Measurements from ENCODE around the gene USPL1.
"Not testable (repeated sequence)": the region's sequence is repeated elsewhere in the genome, so short reads cannot be mapped to it uniquely, and the experiment has no call there.

USPL1 gene

DNA sequence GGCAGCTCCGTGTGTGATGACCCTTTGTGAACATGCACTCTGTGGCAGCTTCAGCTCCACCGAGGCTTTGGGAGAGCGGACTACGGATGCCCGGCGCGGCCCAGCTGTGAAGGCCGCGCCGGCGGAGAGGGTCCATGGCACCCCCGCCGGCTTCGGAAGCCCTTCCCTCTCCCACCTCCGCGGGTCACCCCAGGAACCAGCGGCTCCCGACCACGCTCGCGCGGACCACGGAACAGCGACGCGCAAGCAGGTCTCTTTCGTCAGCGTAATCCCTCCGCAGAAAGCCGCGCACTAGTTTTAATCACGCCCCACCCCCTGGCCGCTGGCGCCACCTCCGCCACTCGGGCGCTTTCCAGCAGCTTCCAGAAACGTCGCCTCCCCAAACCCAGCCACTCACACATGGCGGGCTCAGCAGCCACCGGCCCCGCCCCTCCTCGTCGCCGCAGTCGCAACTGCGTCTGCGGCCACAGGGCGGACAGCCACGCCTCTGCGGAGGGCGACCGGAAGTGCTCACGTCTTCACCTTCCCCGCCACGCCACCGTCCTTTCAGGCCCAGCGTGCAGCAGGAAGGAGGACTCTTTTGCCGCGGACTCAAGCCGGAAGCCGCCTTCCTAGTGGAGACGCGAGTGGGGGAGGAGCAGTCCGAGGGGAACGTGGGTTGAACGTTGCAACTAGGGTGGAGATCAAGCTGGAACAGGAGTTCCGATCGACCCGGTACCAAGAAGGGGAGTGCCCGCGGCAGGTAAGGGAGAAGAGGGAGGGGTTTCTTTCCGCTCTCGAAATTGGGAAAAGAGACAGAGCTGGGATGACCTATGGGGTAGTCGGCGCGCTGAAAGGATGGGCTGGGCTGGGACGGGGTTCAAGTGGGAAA is at the start of gene USPL1:
Gene USPL1, plus strand, starts transcription at position 606 of the 871 bp plus-strand sequence. CDS start 3,221 bp downstream, outside the sequence.
- peak; percentile 96 to 97 for DNase-seq (ENCODE audit: low read depth in 2 of 2)

DNA sequence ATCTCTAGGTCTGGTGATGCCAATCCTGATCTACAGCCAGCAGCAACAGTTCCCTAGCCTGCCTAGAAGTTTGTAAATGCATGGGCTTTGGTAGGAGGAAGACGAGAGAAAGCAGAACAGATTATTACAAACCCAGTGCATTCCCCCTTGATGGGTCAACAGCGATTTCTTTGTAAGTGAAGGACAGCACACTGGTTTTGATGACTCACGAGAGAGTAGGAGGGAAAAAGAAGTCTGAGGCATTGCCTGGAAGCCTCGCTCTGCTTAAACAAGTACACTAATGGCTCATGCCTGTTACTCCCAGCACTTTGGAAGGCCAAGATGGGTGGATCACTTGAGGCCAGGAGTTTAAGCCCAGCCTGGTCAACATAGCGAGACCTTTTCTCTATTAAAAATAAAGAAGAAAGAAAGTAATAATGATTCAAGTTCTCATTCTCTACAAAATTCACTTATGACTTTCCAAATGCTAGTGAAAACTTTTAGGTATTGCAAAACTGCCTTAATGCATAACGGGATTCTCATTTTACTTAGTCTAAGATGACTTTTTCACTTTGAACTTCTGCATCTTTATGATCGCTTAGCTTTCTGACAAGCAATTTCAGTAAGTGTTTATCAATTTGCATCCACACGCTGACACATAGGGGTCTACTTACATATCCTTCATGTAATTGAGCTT is 47.7 kb upstream of the USPL1 start:
- DNase-seq (ENCODE audit: low read depth in 2 of 2): no peak

DNA sequence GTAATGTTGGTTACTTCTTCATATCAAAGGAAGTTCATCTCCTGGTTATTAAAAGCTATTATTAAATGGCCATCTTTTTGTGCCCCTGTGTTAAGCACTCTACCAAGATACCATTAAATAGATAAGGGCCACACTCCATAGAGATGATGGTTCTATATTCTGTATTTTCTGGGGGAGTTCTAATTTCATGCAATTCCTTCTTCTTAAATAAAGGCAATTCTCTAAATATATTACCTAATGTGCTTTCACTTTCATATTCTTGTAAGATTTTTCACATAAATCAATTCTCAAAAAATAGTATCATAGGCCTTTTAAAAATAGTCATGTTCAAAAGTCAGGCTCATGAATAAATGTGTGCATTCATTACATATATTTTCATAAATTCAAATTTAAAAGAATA is 47.0 kb upstream of the USPL1 start:
- DNase-seq (ENCODE audit: low read depth in 2 of 2): no peak

DNA sequence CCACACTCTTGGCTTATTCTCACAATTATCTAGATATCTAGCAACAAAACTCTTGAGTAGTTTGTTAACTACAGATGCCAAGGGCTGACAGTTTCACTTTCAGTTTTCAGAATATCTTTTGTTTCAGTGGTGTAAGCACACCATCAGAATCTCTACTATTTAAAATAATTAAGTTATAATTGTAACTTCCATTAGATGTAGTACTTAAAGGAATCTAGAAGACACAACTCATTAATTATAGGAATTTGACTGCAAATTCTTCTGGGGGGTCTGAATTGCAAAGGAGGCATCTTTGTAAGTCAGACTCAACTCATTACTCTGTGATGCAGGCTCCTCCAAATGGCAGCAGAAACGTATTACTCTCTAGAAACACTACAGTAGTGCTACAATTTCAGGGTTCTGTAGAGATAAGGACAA is 44.9 kb upstream of the USPL1 start:
- no peak for DNase-seq (ENCODE audit: low read depth in 2 of 2)

DNA sequence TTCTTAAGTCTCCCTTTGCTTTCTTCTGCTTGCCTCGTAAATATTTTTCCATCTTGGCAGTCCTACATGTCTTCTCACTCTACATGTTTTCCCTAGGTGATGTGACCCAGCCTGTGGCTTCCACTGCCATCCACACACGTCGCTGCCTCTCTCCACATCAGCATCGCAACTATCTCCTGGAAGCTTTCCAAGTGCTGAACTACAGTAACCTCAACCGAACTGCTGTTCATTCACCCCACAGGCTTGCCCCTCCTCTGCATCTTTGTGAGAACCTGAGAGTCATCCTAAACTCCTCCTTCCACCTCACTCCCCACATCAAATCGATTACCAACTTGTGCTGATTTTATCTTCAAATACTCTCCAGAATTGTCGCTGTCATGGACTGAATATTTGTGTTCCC is 41.2 kb upstream of the USPL1 start:
- DNase-seq (ENCODE audit: low read depth in 2 of 2): peak in 1 of 2 donors; percentile 9

DNA sequence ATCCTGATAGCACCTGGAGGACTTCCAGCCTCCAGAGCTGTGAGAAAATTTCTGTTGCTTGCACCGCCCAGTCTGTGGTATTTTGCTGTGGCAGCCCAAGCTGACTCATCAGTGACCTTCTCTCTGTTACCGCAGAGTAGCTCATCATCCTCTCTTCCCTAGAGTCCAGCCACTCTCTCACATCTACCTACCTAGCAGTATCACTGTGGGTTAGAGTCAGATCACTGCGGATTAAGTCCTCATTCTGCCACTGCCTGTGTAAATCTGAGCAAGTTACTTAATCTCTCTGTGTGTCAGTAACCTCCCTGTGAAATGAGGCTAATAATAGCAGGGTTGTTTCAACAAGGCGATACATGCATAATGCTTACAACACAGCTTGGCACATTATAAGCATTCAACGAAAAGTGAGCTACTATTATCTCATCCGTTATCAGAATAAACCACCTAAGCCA is 40.3 kb upstream of the USPL1 start:
- DNase-seq (ENCODE audit: low read depth in 2 of 2): no peak

DNA sequence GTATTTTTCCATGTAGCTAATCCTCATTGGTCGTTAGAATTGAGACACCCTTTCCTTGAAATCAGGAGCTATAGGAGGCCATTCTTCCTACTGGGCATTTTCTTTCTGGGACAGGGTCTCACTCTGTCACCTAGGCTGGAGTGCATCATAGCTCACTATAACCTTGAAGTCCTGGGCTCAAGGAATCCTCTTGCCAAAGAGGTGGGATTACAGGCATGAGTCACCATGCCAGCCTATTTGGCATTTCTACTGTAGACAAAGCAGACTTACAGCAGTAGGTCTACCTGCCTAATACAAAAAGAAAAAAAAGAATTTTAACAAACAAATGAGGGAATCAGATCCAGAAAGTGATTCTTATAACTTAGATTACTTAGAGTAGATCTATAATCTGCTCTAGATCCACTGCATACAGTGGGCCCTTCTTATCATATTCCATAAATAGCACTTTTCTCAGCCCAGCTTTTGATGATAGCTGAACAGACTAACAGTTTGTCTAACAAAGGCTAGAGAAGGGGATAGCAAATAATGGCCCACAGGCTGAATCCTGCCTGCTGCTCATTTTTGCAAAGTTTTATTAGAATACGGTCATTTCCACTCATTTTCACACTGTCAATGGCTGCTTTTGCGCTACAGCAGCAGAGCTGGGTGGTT is 36.7 kb upstream of the USPL1 start:
- DNase-seq (ENCODE audit: low read depth in 2 of 2): no peak

DNA sequence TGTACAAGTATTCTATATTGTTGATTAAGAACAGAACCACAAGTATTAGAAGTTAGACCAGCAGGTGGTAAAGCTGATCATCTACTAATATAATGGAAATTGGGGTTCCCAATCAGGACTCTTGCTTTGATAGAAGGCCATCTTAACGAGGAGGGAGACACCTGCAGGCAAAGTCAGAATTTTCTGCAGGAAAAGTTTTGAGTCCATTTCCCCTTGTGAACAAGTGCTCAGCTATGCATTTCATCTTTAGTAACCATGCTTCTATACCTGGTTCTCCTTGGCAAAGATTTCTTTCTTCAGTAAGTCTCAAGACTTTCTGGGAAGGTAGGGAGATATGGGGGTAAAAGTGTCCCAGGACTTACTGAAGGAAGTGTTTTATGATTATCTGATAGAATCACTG is 36.1 kb upstream of the USPL1 start:
- DNase-seq (ENCODE audit: low read depth in 2 of 2): no peak

DNA sequence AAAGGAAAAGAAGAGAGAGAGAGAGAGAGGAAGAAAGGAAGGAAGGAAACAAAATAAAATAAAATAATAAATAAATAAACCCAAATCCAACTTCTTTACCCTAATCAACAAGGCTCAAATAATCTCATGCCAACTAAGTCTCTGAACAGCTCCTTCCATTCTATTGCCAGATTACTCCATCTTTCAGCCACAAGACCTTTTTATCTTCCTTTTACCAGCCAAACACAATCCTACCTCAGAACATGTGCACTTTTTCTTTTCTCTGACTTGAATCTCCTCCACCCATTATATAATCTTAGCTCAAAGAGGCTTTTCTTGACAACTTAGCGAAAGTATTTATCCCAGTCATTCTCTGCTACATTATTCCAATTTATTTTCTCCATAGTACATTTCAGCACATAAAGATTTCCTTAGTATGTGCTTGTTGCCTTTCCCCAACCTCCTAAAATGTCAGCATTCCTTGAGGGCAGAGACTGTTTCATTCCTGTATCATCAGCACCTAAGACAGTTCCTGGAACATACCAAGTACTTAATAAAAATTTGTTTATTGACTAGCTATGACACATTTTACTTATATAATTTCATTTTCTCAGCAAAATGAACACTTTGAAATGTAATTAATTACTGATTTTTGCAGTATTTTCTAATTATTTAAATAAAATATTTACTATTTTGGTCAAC is 33.5 kb upstream of the USPL1 start:
- no peak for DNase-seq (ENCODE audit: low read depth in 2 of 2)

DNA sequence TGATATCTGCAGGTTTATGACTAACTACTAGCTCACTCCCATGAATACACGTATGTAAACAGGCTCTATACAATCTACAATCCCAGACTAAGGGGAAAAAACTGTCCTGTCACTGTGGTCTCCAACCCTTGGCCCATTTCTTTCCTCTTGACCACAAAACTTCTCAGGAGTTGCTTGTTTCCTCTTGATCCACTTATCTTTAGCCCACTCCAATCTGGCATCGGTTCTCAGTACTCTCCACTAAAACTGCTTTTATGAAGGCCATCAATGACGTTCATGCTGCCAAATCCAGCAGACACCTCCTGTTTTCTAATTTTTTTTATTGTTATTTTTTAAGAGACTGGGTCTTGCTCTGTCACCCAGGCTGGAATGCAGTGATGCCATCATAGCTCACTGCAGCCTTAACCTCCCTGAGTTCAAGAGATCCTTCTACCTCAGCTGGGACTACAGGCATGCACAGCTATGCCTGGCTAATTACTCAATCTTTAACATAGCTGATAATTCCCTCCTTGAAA is 31.9 kb upstream of the USPL1 start:
- DNase-seq (ENCODE audit: low read depth in 2 of 2): no peak

DNA sequence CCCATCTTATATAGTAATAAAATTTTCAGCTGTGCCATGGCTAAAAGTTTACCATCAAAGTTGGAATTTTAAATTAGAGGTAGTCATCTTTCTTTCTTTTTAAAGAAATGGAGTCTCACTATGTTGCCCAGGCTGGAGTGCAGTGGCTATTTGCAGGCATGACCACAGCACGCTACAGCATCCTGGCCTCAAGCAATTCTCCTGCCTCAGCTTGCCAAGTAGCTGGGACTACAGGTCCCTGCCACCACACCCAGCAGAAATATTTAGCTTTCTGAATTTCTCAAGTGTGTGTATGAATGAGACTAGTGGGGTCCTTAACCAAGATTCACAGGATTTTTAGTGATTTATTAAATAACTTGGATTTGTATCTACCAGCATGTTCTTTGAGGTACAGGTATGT is 30.5 kb upstream of the USPL1 start:
- no peak for DNase-seq (ENCODE audit: low read depth in 2 of 2)

DNA sequence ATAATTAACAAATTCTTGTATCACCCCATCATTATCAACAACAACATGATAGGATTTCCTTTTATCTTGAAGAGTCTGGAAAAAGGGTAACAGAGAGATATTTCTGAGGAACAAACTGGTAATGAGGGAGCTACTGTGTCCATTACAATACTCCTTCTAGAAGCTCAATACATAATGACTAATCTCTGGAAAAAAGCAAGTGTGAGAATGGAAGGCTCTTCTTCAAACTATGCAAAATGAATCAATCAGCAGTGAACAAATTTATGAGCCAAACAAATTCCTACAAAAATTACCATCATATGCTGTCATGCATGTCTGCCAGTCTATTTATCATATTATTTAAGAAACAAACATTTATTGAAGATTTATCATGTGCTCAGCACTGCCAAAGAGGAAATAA is 30.0 kb upstream of the USPL1 start:
- DNase-seq (ENCODE audit: low read depth in 2 of 2): no peak

DNA sequence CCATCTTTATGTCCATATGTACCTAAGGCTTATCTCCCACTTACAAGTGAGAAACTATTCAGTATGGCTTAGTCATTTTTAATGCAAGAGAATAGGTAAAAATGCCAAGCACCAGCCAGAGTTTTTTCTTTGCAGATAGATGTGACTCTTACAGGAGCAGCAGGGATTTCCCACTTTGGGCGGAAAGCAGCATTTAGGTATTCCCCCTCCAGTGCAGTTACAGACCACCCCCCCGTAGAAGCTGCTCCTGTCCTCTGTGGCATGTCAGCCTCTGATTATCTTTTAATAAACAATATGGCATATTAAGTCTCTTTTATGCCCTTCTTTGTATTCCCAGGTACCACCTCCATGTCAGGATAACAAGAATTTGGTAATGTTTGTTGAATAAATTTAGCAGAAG is 24.7 kb upstream of the USPL1 start:
- DNase-seq (ENCODE audit: low read depth in 2 of 2): no peak

DNA sequence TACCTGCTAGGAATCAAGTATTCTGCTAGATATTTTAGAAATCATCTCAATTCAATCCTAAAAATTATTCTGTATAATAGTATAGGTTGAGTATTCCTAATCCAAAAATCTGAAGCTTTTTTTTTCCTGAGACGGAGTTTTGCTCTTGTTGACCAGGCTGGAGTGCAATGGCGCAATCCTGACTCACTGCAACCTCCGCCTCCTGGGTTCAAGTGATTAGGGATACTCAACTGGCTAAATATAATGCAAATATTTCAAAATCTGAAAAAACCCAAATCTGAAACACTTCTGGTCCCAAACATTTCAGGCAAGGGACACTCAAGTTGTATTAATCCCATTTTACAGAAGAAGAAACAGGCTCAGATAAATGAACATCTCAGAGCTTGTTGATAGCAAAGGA is 17.2 kb upstream of the USPL1 start:
- DNase-seq (ENCODE audit: low read depth in 2 of 2): no peak

DNA sequence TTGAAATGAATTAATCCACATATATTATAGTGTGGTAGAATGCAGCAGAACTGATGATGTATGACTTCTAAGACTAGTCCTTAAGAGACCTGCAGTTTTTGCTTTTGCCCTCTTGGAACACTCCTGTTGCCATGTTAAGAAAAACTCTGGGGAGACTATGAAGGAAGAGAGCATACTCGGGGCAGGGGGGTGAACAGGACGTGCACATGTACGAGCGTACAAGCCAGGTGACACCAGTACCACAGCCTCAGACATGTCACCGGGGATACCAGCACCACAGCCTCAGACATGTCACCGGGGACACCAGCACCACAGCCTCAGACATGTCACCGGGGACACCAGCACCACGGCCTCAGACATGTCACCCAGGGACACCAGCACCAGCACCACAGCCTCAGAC is 15.9 kb upstream of the USPL1 start:
- no peak for DNase-seq (ENCODE audit: low read depth in 2 of 2)

DNA sequence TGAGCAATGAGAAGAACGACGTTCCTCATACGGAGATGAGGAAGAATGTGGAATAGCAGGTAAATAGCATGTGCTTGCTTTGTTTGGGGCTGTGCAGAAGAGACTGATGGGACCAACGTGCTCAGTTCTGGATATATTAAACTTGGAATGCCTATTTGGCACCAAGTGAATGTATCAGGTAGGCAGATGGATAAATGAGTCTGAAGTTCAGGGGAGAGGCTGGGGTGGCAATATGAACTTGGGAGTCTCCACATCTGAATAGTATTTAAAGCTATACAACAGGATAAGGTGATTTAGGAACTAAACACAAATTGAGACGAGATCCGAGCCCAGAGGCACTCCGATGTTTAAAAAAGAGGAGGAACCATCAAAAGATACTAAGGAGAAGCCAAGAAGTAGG is 12.7 kb upstream of the USPL1 start:
- DNase-seq (ENCODE audit: low read depth in 2 of 2): no peak

DNA sequence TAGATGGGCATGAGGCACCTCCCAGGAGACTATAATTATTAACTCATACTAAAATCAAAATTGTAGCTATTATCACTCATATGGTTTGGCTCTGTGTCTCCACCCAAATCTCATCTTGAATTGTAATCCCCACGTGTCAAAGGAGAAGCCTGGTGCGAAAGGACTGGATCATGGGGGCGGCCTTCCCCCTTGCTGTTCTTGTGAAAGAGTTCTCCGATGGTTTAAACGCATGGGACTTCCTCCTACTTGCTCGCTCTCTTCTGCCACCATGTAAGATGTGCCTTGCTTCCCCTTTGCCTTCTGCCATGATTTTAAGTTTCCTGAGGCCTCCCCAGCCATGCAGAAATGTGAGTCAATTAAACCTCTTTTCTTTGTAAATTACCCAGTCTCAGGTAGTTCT is 10.5 kb upstream of the USPL1 start:
- not testable (repeated sequence) for DNase-seq (ENCODE audit: low read depth in 2 of 2)

DNA sequence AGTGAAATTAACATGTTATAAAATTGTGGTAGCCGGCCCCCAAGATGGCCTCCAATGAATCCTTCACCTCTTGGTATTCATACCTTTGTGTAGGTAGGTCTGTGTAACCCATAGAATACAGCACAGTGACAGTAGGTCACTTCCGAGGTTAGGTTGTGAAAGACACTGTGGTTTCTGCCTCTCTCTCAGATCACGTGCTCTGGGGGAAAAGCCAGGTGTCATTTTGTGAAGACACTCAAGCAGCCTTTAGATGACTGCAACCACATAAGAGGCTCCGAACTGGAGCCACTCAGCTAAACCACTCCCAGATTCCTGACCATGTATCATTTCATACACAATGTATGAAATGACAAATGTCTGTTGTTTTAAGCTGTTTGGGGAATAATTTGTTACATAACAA is 9.8 kb upstream of the USPL1 start:
- no peak for DNase-seq (ENCODE audit: low read depth in 2 of 2)

DNA sequence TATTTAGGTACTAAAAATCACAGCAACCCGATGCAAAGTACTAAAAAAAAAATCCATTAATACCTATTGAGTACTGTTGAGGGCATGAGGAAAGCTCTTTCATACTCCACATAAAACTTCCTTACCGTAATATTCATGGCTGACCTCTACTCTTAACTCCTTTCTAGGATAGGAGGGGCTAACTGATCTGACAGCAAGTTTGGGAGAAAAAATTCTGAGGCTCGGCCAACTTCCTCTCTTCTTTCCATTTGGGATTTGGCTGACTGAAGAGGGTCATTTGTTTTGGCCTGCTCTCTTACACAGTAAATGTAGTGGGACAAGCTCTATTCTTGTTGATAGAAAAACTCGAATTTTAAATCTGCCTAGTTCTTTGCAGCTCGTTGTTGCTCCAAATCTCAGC is 9.4 kb upstream of the USPL1 start:
- DNase-seq (ENCODE audit: low read depth in 2 of 2): no peak

DNA sequence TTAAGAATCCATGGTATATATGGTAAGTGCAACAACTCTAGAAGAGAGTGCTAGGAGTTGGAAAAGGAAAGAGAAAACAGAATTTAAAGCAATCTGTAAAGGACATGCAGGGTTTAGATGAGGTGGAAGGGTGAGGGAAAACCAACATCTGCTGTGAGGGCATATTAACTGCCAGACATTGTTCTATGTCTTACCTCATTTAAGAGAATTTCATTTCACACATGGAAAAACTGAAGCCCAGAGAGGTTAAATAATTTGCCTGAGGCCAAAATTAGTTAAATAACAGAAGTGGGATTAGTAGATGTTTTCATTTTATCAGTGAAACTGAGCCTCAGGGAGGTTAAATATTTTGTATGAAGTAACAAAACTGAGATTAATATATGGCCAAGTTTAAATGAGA is 7.4 kb upstream of the USPL1 start:
- DNase-seq (ENCODE audit: low read depth in 2 of 2): no peak

DNA sequence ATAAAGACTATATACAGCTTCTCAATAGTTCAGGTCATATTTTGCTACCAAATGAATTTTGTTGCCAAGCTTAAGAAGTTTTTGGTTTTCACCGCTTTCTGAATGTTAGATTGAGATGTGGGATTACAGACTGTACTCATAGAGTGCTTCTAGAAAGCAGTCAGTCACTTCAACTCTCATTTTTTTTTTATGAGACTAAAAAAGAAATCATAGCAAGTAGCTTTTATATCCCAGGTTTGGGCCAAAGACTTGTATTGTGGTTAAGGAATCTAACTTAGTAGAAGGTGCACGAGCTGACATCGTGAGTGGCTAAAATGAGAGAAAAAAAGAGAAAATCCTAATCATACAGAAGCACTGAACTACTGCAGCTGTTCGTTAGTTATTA is 2.2 kb upstream of the USPL1 start:
- no peak for DNase-seq (ENCODE audit: low read depth in 2 of 2)
